ENCODE results near the gene MYL5.
A peak's percentile ranks its signal among the peaks of the same experiment; 100 is the strongest.
"Not testable (repeated sequence)": the region's sequence is repeated elsewhere in the genome, so short reads cannot be mapped to it uniquely, and the experiment has no call there.

The MYL5 gene

DNA sequence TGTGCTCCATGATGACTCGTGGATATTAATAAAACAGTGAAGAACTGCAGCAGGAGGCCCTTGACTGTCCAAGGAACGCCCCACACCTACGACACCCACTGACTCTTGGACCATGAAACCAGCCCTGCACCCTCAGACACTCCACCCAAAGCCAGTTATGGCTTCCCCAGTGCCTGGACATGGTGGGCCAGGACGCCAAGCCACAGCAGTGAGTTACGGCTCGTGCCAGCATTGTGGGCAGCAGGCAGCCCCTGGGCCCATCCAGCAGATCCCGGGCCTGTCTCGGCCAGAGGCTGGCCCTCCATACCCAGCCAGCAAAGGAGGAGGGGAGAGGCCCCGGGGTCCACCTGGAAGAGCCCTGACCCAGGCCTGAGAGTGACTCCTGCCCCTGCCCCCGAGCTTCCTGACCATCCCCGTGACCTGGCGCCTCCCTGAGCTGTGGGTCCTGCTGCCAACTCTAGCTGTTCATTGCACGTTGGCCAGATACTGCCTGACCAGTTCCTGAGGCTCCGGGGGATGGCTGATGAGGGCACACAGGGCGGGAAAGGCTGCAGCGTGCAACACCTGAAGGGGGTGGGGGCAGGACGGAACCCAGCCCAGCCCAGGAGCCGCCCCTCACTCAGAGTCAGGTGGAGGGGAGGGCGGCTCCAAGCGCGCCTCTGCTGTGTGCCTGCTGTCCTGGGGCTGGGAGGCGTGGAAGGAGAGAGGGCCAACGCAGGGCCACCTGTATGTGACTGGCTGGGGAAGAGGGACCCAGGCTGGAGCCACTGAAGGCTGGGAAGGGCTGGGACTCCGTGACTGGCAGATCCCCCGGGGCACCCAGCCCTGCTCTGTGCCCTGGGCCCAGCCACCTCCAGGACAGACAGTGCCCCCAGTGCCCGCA is 13.9 kb downstream of the MYL5 start:
- peak overlapping the region; percentile 61 for H3K18ac ChIP-seq (ENCODE audit: low read length)
- no peak overlapping the region for H2BK5ac ChIP-seq (ENCODE audit: low read length)
- WGBS (ENCODE audit: extremely low coverage, insufficient coverage, low lambda C conversion rate) = no CpG with 5 or more reads among the region's 26 CpGs
- DNase-seq = peak; percentile 52
- no peak overlapping the region for H2AK5ac ChIP-seq (ENCODE audit: low read length)
- no peak overlapping the region for H2BK120ac ChIP-seq (ENCODE audit: low read depth, low read length)
- no peak overlapping the region for H3K4ac ChIP-seq (ENCODE audit: low read depth, low read length)
- no peak overlapping the region for H3K4me3 ChIP-seq (ENCODE audit: low read length)
- no peak overlapping the region for H4K8ac ChIP-seq (ENCODE audit: low read depth, low read length)
- no peak overlapping the region for H3K27ac ChIP-seq (ENCODE audit: low read depth, low read length)
- H3K36me3 ChIP-seq (ENCODE audit: control insufficient read depth, insufficient read depth, low read length) = no peaks in the 10 kb centered on the region
- H3K79me2 ChIP-seq (ENCODE audit: control insufficient read depth, insufficient read depth, low read length) = no peaks in the 10 kb centered on the region
- H3K23ac ChIP-seq (ENCODE audit: low read length) = no peak overlapping the region
- H3K79me1 ChIP-seq (ENCODE audit: low read length) = no peaks in the 10 kb centered on the region
- H3K56ac ChIP-seq (ENCODE audit: low read length) = peak overlapping the region; percentile 86
- H3K4me2 ChIP-seq (ENCODE audit: low read length) = peak overlapping the region; percentile 43
- H2BK15ac ChIP-seq (replicated peaks; ENCODE audit: low read depth) = no peak overlapping the region
- peaks cover 3% of the 10 kb centered on the region for H3K4me1 ChIP-seq (ENCODE audit: control insufficient read depth, low read depth, low read length)
- no peak overlapping the region for H4K5ac ChIP-seq (ENCODE audit: low read length)
- peak overlapping the region; percentile 59 for H3K9ac ChIP-seq (ENCODE audit: low read length)
- no peaks in the 10 kb centered on the region for H3K27me3 ChIP-seq (ENCODE audit: insufficient read depth, low read length, poor library complexity)

GRCh38 chr4:688854-689681 is 14.7 kb downstream of the MYL5 start, which contains the start of gene SLC49A3:
Gene SLC49A3, minus strand, starts transcription at chr4:689151. Its CDS starts 24 bp downstream, at chr4:689127.
- H3K56ac ChIP-seq (ENCODE audit: low read length) = peak within 1 kb of the TSS; percentile 86
- H4K5ac ChIP-seq (ENCODE audit: low read length) = no peak within 1 kb of the TSS
- no peak within 1 kb of the TSS for H3K4me3 ChIP-seq (ENCODE audit: low read length)
- H3K9ac ChIP-seq (ENCODE audit: low read length) = peak within 1 kb of the TSS; percentile 59
- H3K18ac ChIP-seq (ENCODE audit: low read length) = peak within 1 kb of the TSS; percentile 61
- H3K4ac ChIP-seq (ENCODE audit: low read depth, low read length) = peak within 1 kb of the TSS; percentile 22
- H2BK5ac ChIP-seq (ENCODE audit: low read length) = no peak within 1 kb of the TSS
- H3K4me2 ChIP-seq (ENCODE audit: low read length) = peak within 1 kb of the TSS; percentile 43
- H3K27me3 ChIP-seq (ENCODE audit: insufficient read depth, low read length, poor library complexity) = no peaks in the 10 kb centered on the region
- H2BK15ac ChIP-seq (replicated peaks; ENCODE audit: low read depth) = no peak within 1 kb of the TSS
- H3K23ac ChIP-seq (ENCODE audit: low read length) = no peak within 1 kb of the TSS
- H3K4me1 ChIP-seq (ENCODE audit: control insufficient read depth, low read depth, low read length) = peaks cover 2% of the 10 kb centered on the region
- H3K36me3 ChIP-seq (ENCODE audit: control insufficient read depth, insufficient read depth, low read length) = no peaks in the 10 kb centered on the region
- H4K8ac ChIP-seq (ENCODE audit: low read depth, low read length) = peak within 1 kb of the TSS; percentile 59
- H2BK120ac ChIP-seq (ENCODE audit: low read depth, low read length) = no peak within 1 kb of the TSS
- no peak within 1 kb of the TSS for H2AK5ac ChIP-seq (ENCODE audit: low read length)
- H3K79me2 ChIP-seq (ENCODE audit: control insufficient read depth, insufficient read depth, low read length) = no peaks in the 10 kb centered on the region
- no peak within 1 kb of the TSS for H3K27ac ChIP-seq (ENCODE audit: low read depth, low read length)
- H3K79me1 ChIP-seq (ENCODE audit: low read length) = no peaks in the 10 kb centered on the region
- peak; percentile 71 for DNase-seq
- WGBS (ENCODE audit: extremely low coverage, insufficient coverage, low lambda C conversion rate) = no CpG with 5 or more reads among the region's 59 CpGs

GRCh38 chr4:689723-690122 is 15.4 kb downstream of the MYL5 start:
- Histone ChIP-seq H4K5ac (ENCODE audit: low read length) (no peak overlapping the region), H3K23ac (ENCODE audit: low read length) (no peak overlapping the region), H2BK5ac (ENCODE audit: low read length) (no peak overlapping the region), H3K79me1 (ENCODE audit: low read length) (no peaks in the 10 kb centered on the region), H4K8ac (ENCODE audit: low read depth, low read length) (no peak overlapping the region), H3K9ac (ENCODE audit: low read length) (peak overlapping the region; percentile 59), H3K4me3 (ENCODE audit: low read length) (no peak overlapping the region), H2AK5ac (ENCODE audit: low read length) (no peak overlapping the region), H2BK15ac (replicated peaks; ENCODE audit: low read depth) (no peak overlapping the region), H3K18ac (ENCODE audit: low read length) (peak overlapping the region; percentile 61), H3K27me3 (ENCODE audit: insufficient read depth, low read length, poor library complexity) (no peaks in the 10 kb centered on the region), H3K4ac (ENCODE audit: low read depth, low read length) (peak overlapping the region; percentile 22), H3K4me2 (ENCODE audit: low read length) (peak overlapping the region; percentile 29), H3K79me2 (ENCODE audit: control insufficient read depth, insufficient read depth, low read length) (no peaks in the 10 kb centered on the region), H3K4me1 (ENCODE audit: control insufficient read depth, low read depth, low read length) (peaks cover 2% of the 10 kb centered on the region), H3K56ac (ENCODE audit: low read length) (peak overlapping the region; percentile 86), H2BK120ac (ENCODE audit: low read depth, low read length) (no peak overlapping the region), H3K27ac (ENCODE audit: low read depth, low read length) (no peak overlapping the region), H3K36me3 (ENCODE audit: control insufficient read depth, insufficient read depth, low read length) (no peaks in the 10 kb centered on the region)
- DNase-seq = no peak
- no CpG with 5 or more reads among the region's 8 CpGs for WGBS (ENCODE audit: extremely low coverage, insufficient coverage, low lambda C conversion rate)

- no peak overlapping the region for H3K4me3 ChIP-seq (ENCODE audit: low read length)
- no peak overlapping the region for H2AK5ac ChIP-seq (ENCODE audit: low read length)
- no peak for DNase-seq
- no peak overlapping the region for H3K27ac ChIP-seq (ENCODE audit: low read depth, low read length)
- H3K79me2 ChIP-seq (ENCODE audit: control insufficient read depth, insufficient read depth, low read length) = no peaks in the 10 kb centered on the region
- H3K27me3 ChIP-seq (ENCODE audit: insufficient read depth, low read length, poor library complexity) = no peaks in the 10 kb centered on the region
- H2BK15ac ChIP-seq (replicated peaks; ENCODE audit: low read depth) = no peak overlapping the region
- no peak overlapping the region for H3K18ac ChIP-seq (ENCODE audit: low read length)
- H4K8ac ChIP-seq (ENCODE audit: low read depth, low read length) = no peak overlapping the region
- H3K9ac ChIP-seq (ENCODE audit: low read length) = no peak overlapping the region
- H3K4me2 ChIP-seq (ENCODE audit: low read length) = no peak overlapping the region
- H2BK5ac ChIP-seq (ENCODE audit: low read length) = no peak overlapping the region
- H3K23ac ChIP-seq (ENCODE audit: low read length) = no peak overlapping the region
- H2BK120ac ChIP-seq (ENCODE audit: low read depth, low read length) = no peak overlapping the region
- WGBS (ENCODE audit: extremely low coverage, insufficient coverage, low lambda C conversion rate) = no CpG with 5 or more reads among the region's 32 CpGs
- no peak overlapping the region for H3K4ac ChIP-seq (ENCODE audit: low read depth, low read length)
- no peaks in the 10 kb centered on the region for H3K36me3 ChIP-seq (ENCODE audit: control insufficient read depth, insufficient read depth, low read length)
- no peaks in the 10 kb centered on the region for H3K79me1 ChIP-seq (ENCODE audit: low read length)
- H3K56ac ChIP-seq (ENCODE audit: low read length) = peak overlapping the region; percentile 25
- peaks cover 2% of the 10 kb centered on the region for H3K4me1 ChIP-seq (ENCODE audit: control insufficient read depth, low read depth, low read length)
- H4K5ac ChIP-seq (ENCODE audit: low read length) = no peak overlapping the region
Observed at GRCh38 chr4:692771-693554, 18.6 kb downstream of the MYL5 start.

- H4K5ac ChIP-seq (ENCODE audit: low read length); H3K79me2 ChIP-seq (ENCODE audit: control insufficient read depth, insufficient read depth, low read length); H3K56ac ChIP-seq (ENCODE audit: low read length); H3K9ac ChIP-seq (ENCODE audit: low read length); H3K27ac ChIP-seq (ENCODE audit: low read depth, low read length); H2AK5ac ChIP-seq (ENCODE audit: low read length); H4K8ac ChIP-seq (ENCODE audit: low read depth, low read length); H3K4me1 ChIP-seq (ENCODE audit: control insufficient read depth, low read depth, low read length); H3K23ac ChIP-seq (ENCODE audit: low read length); DNase-seq; H2BK120ac ChIP-seq (ENCODE audit: low read depth, low read length); H3K18ac ChIP-seq (ENCODE audit: low read length); H3K79me1 ChIP-seq (ENCODE audit: low read length); H3K4ac ChIP-seq (ENCODE audit: low read depth, low read length); H3K27me3 ChIP-seq (ENCODE audit: insufficient read depth, low read length, poor library complexity); H2BK15ac ChIP-seq (replicated peaks; ENCODE audit: low read depth); H2BK5ac ChIP-seq (ENCODE audit: low read length); H3K4me3 ChIP-seq (ENCODE audit: low read length); H3K36me3 ChIP-seq (ENCODE audit: control insufficient read depth, insufficient read depth, low read length); H3K4me2 ChIP-seq (ENCODE audit: low read length): not testable (repeated sequence)
- WGBS (ENCODE audit: extremely low coverage, insufficient coverage, low lambda C conversion rate) = no CpG with 5 or more reads among the region's 12 CpGs
Observed at GRCh38 chr4:694341-694940, 20.1 kb downstream of the MYL5 start.

Measured in mesendoderm (in vitro differentiated cells).